Thyroid gland (tissue), 4 donors: ENCODE measurements around the gene SASH1.

ENCODE experiments used
- POLR2A ChIP-seq, 2 donors: fragments of 450-650 bp; IDR thresholded peaks; one replicate each; pipeline ENCODE4 v1.6.1; 2017; ENCODE audit warnings: antibody characterized with exemption in 2 of 2, mild to moderate bottlenecking in 2 of 2, moderate library complexity in 1 of 2
- TF ChIP-seq, protein P1 (sequence below), 6 experiments: fragments of 200-600 bp in 3 of 6; fragments of 450-650 bp in 3 of 6; sonication (generic) in 3 of 6; IDR thresholded peaks; one replicate each; pipeline ENCODE4 v1.5.1; 2016 to 2019; ENCODE audit warnings: antibody characterized with exemption in 6 of 6, mild to moderate bottlenecking in 2 of 6, inconsistent platforms in 1 of 6, moderate library complexity in 1 of 6

DNA sequence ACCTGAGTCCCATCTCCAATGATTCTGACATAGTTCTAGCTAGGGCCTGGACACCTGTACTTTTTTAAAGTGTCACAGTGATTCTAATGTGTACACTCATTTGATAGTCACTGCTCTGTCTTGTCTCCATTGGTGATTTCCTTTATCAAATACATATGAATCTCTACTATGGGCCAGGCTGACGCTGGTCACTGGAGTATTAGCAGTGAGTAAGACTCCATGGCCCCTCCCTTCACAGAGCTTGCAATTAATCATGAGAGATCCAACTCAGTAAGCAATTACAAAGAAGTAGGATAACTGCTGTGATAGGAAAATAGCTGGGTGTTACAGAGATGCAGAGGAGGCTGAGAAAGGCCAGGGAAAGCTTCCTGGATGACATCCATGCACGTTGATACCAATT is 19.3 kb upstream of the SASH1 start:
- TF ChIP-seq, protein P1, sequence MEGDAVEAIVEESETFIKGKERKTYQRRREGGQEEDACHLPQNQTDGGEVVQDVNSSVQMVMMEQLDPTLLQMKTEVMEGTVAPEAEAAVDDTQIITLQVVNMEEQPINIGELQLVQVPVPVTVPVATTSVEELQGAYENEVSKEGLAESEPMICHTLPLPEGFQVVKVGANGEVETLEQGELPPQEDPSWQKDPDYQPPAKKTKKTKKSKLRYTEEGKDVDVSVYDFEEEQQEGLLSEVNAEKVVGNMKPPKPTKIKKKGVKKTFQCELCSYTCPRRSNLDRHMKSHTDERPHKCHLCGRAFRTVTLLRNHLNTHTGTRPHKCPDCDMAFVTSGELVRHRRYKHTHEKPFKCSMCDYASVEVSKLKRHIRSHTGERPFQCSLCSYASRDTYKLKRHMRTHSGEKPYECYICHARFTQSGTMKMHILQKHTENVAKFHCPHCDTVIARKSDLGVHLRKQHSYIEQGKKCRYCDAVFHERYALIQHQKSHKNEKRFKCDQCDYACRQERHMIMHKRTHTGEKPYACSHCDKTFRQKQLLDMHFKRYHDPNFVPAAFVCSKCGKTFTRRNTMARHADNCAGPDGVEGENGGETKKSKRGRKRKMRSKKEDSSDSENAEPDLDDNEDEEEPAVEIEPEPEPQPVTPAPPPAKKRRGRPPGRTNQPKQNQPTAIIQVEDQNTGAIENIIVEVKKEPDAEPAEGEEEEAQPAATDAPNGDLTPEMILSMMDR (IDR thresholded peaks at IDR 0.05): no peak
- no peak for TF ChIP-seq POLR2A (IDR thresholded peaks at IDR 0.05)
